ENCODE measurements around the gene ACP7. TPM values are rescaled to one million over a fixed set of nuclear protein-coding genes. Genes with fewer than 3 reads are reported as not detected.

ACP7 gene, protein sequence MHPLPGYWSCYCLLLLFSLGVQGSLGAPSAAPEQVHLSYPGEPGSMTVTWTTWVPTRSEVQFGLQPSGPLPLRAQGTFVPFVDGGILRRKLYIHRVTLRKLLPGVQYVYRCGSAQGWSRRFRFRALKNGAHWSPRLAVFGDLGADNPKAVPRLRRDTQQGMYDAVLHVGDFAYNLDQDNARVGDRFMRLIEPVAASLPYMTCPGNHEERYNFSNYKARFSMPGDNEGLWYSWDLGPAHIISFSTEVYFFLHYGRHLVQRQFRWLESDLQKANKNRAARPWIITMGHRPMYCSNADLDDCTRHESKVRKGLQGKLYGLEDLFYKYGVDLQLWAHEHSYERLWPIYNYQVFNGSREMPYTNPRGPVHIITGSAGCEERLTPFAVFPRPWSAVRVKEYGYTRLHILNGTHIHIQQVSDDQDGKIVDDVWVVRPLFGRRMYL
- polyA plus RNA-seq (2012; ENCODE audit: insufficient read depth, insufficient read length, low read depth): not detected

DNA sequence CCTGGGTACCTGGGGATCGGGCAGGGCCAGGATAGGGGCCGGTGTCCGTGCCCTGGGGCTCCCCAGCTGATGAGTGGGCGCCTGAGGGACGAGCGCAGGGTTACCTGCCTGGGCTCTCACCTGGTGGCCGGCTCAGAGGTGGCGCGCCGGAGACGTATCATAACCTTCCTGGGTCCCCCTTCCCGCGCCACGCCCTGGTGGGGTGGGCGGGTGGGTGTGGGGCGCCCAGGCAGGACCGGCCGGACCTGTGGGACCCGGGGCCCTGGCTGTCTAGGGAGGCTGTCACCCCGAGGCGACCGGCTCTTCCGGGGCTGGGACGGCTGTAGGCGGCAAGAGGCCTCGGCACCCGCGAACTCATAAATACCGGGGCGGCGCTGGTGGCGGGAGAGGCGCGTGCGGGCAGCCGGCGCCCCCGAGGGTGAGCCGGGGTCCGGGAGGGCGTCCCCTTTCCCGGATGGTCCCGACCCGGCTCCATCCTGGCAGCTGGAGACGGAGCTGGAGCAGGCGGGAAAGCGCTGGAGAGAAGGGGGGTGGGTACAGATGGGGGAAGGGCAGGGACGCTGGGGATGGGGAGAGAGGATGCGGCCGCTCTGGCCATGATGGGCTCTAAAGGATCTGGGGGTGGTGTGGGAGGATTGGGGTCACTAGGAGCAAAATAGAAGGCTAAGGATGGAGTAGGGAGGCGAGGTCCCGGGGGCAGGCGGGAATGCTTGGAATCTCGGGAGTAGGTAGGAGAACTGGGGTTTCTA, at the start of gene ACP7:
Gene ACP7, plus strand, starts transcription at position 386 of the 749 bp plus-strand sequence. CDS start 902 bp downstream, outside the sequence.
- Histone ChIP-seq H3K4me1 (no peaks in the 10 kb centered on the region), H3K4me3 (ENCODE audit: low read depth, low read length) (no peak within 1 kb of the TSS), H3K27me3 (peaks cover 78% of the 10 kb centered on the region), H3K36me3 (no peaks in the 10 kb centered on the region), H3K9me3 (no peaks in the 10 kb centered on the region)
- TF ChIP-seq, protein P1, sequence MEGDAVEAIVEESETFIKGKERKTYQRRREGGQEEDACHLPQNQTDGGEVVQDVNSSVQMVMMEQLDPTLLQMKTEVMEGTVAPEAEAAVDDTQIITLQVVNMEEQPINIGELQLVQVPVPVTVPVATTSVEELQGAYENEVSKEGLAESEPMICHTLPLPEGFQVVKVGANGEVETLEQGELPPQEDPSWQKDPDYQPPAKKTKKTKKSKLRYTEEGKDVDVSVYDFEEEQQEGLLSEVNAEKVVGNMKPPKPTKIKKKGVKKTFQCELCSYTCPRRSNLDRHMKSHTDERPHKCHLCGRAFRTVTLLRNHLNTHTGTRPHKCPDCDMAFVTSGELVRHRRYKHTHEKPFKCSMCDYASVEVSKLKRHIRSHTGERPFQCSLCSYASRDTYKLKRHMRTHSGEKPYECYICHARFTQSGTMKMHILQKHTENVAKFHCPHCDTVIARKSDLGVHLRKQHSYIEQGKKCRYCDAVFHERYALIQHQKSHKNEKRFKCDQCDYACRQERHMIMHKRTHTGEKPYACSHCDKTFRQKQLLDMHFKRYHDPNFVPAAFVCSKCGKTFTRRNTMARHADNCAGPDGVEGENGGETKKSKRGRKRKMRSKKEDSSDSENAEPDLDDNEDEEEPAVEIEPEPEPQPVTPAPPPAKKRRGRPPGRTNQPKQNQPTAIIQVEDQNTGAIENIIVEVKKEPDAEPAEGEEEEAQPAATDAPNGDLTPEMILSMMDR (IDR thresholded peaks at IDR 0.05; ENCODE audit: low read depth, low read length): no peak
- no peak for DNase-seq

DNA sequence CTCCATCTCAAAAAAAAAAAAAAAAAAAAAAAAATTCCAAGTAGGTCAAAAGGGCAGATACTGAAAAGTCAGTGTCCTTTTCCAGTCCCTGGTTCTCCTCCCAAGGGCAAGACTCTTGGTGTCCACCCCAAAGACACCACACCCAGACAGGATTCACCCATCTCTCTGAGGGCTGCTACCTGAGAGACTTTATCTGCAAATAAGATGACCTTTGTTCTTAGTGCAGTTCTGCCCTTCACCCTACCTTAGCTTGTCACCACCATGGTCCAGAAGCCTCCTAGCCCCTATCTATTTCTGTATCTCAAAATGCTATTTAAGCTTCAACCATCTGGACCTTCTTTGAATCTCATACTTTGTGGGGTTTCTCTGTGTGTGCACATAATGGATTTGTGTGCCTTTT, 47.6 kb upstream of the ACP7 start:
- Histone ChIP-seq H3K36me3 (no peaks in the 10 kb centered on the region), H3K9me3 (no peaks in the 10 kb centered on the region), H3K4me1 (no peaks in the 10 kb centered on the region), H3K27me3 (peaks cover 30% of the 10 kb centered on the region), H3K4me3 (ENCODE audit: low read depth, low read length) (no peak overlapping the region)
- TF ChIP-seq, protein P1 (IDR thresholded peaks at IDR 0.05; ENCODE audit: low read depth, low read length): no peak
- no peak for DNase-seq

DNA sequence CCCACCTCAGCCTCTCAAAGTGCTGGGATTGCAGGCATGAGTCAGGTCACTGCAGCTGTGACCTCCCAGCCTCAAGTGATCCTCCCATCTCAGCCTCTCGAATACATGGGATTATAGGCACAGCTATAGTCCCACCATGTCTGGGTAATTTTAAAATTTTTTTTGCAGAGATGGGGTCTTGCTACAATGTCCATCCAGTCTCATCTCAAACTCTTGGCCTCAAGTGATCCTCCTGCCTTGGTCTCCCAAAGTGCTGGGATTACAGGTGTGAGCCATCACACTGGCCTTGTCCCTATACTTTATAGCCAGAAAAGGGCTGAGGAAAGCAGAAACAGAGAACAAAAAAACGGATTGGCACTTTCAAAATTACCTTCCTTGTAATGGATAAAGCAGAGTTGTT, 47.0 kb upstream of the ACP7 start:
- Histone ChIP-seq H3K36me3 (no peaks in the 10 kb centered on the region), H3K27me3 (peaks cover 24% of the 10 kb centered on the region), H3K4me3 (ENCODE audit: low read depth, low read length) (no peak overlapping the region), H3K9me3 (no peaks in the 10 kb centered on the region), H3K4me1 (no peaks in the 10 kb centered on the region)
- TF ChIP-seq, protein P1 (IDR thresholded peaks at IDR 0.05; ENCODE audit: low read depth, low read length): no peak
- no peak for DNase-seq

DNA sequence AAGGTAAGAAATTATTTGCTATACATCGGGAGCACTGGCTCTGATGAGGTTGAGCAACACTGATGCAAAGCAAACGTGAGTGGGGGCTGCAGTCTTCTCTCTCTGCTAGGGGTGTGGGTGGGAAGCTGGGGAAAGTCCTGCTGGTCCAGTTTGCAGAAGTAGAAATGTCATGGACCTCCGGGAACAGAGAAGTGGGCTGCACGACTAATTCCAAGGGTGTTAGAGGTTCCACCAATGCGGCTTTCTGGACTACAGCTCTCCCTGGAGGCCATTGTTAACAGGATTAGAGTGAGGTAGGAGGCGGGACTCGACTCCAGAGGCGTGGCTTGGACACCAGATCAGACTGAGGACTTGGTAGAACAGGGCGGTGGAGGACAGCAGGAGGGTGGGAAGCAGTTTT, 46.1 kb upstream of the ACP7 start:
- Histone ChIP-seq H3K4me1 (no peaks in the 10 kb centered on the region), H3K36me3 (no peaks in the 10 kb centered on the region), H3K4me3 (ENCODE audit: low read depth, low read length) (no peak overlapping the region), H3K27me3 (peaks cover 15% of the 10 kb centered on the region), H3K9me3 (no peaks in the 10 kb centered on the region)
- DNase-seq: peak; percentile 63
- TF ChIP-seq, protein P1 (IDR thresholded peaks at IDR 0.05; ENCODE audit: low read depth, low read length): no peak

DNA sequence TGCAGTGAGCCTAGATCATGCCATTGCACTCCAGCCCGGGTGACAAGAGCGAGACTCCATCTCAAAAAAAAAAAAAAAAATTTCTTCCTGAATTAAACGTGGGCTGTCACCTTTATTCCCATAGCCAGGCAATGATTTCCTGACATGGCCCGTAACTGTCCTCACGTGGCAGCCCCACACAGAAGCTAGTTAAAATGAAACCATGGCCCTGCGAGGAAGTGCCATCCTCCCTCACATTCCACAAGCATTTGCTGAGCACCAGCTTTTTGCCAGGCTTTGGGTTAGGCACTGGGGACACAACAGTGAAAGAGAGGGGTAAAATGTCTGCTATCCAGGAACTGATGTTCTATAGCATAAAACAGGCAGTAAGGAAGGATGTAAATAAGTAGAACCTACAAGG, 38.7 kb upstream of the ACP7 start:
- DNase-seq: no peak
- H3K4me3 ChIP-seq (ENCODE audit: low read depth, low read length): no peak overlapping the region
- H3K9me3 ChIP-seq: no peaks in the 10 kb centered on the region; the same call in 1 of the 2 replicates

More for the DNA sequence above, 38.7 kb upstream of the ACP7 start:
- TF ChIP-seq, protein P1 (IDR thresholded peaks at IDR 0.05; ENCODE audit: low read depth, low read length): no peak
- Histone ChIP-seq H3K36me3 (no peaks in the 10 kb centered on the region), H3K4me1 (no peaks in the 10 kb centered on the region), H3K27me3 (no peaks in the 10 kb centered on the region)

Measured in BE2C (cell line).